HFFc6 (cell line): ENCODE measurements around the gene GRHPR. TPM values are rescaled to one million over a fixed set of nuclear protein-coding genes. Genes with fewer than 3 reads are reported as not detected.

Experiments used
- DNase-seq: peaks from one replicate; pipeline ENCODE4 v3.0.0-alpha.2; 2018
- H3K27ac Mint-ChIP-seq: 2 replicates; pipeline ENCODE4 v1.8.0; 2020; ENCODE audit warnings: mild to moderate bottlenecking, mixed read lengths
- H3K27me3 Mint-ChIP-seq: 2 replicates; pipeline ENCODE4 v1.8.0; 2021; ENCODE audit warnings: mild to moderate bottlenecking, moderate library complexity, mixed read lengths; ENCODE audit not compliant: insufficient read depth
- H3K36me3 Mint-ChIP-seq: 2 replicates; pipeline ENCODE4 v1.8.0; 2021; ENCODE audit warnings: low read depth, mixed read lengths
- H3K4me1 Mint-ChIP-seq: 2 replicates; pipeline ENCODE4 v1.8.0; 2020; ENCODE audit warnings: low read depth, mixed read lengths
- H3K4me3 Mint-ChIP-seq: 2 replicates; pipeline ENCODE4 v1.8.0; 2020; ENCODE audit warnings: mild to moderate bottlenecking, moderate library complexity, mixed read lengths
- H3K9me3 Mint-ChIP-seq: 2 replicates; pipeline ENCODE4 v1.8.0; 2020; ENCODE audit warnings: mild to moderate bottlenecking, mixed read lengths
- total RNA-seq, 6 experiments: library from RNA; stranded (reverse); fragmentation: NEBNext Ultra II Directional; extraction: Animal tissue kit (Norgen Biotek cat#: 25700); gene quantifications; 2 replicates in 1 of 6; 3 replicates in 5 of 6; pipeline ENCODE4 v1.2.3, GENCODE V29; 2021
- TF ChIP-seq, protein P1 (sequence below): fragments of 200-600 bp; sonication (generic); IDR thresholded peaks from 2 replicates; pipeline ENCODE4 v1.5.0; 2021; ENCODE audit warnings: antibody characterized with exemption, mild to moderate bottlenecking

The GRHPR gene
- total RNA-seq, 6 experiments from 2014 or later: 106 to 116 (median 111) TPM

GRCh38 chr9:37378613-37379004 lies 43.9 kb upstream of the GRHPR start:
- Mint-ChIP-seq H3K36me3 (peaks cover 7% of the 10 kb centered on the region; the same call in 1 of the 2 replicates), H3K27me3 (peaks cover 33% of the 10 kb centered on the region), H3K27ac (no peak overlapping the region), H3K4me3 (no peak overlapping the region), H3K4me1 (no peaks in the 10 kb centered on the region), H3K9me3 (peaks cover 5% of the 10 kb centered on the region)
- TF ChIP-seq, protein P1, sequence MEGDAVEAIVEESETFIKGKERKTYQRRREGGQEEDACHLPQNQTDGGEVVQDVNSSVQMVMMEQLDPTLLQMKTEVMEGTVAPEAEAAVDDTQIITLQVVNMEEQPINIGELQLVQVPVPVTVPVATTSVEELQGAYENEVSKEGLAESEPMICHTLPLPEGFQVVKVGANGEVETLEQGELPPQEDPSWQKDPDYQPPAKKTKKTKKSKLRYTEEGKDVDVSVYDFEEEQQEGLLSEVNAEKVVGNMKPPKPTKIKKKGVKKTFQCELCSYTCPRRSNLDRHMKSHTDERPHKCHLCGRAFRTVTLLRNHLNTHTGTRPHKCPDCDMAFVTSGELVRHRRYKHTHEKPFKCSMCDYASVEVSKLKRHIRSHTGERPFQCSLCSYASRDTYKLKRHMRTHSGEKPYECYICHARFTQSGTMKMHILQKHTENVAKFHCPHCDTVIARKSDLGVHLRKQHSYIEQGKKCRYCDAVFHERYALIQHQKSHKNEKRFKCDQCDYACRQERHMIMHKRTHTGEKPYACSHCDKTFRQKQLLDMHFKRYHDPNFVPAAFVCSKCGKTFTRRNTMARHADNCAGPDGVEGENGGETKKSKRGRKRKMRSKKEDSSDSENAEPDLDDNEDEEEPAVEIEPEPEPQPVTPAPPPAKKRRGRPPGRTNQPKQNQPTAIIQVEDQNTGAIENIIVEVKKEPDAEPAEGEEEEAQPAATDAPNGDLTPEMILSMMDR: no peak
- no peak for DNase-seq

- peaks cover 5% of the 10 kb centered on the region for H3K9me3 Mint-ChIP-seq
- peaks cover 7% of the 10 kb centered on the region; the same call in 1 of the 2 replicates for H3K36me3 Mint-ChIP-seq
- H3K4me1 Mint-ChIP-seq: no peaks in the 10 kb centered on the region
- DNase-seq: no peak
- H3K27me3 Mint-ChIP-seq: peaks cover 37% of the 10 kb centered on the region
- H3K27ac Mint-ChIP-seq: no peak overlapping the region
- TF ChIP-seq, protein P1: no peak
- no peak overlapping the region for H3K4me3 Mint-ChIP-seq
Observed at GRCh38 chr9:37379835-37380234, 42.7 kb upstream of the GRHPR start.

DNA sequence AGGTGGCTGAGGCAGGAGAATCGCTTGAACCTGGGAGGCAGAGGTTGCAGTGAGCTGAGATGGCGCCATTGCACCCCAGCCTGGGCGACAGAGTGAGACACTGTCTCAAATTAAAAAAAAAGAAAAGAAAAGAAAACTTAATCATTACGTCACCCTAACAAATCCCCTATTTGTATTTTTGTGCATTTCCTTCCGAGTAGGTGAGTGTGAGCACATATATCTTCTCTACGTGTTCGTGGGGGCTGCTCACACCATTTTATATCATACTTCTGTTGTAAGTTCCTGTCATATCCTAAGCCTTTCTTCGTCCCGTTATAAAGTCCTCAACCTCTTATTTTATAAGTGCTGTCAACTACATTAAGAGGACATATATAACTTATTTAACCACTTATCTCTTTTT lies 41.9 kb upstream of the GRHPR start:
- Mint-ChIP-seq H3K4me1 (no peaks in the 10 kb centered on the region), H3K36me3 (peaks cover 7% of the 10 kb centered on the region; the same call in 1 of the 2 replicates), H3K9me3 (peaks cover 5% of the 10 kb centered on the region), H3K27ac (no peak overlapping the region), H3K4me3 (no peak overlapping the region), H3K27me3 (peaks cover 39% of the 10 kb centered on the region)
- DNase-seq: no peak
- TF ChIP-seq, protein P1: no peak

GRCh38 chr9:37381094-37381741 lies 41.3 kb upstream of the GRHPR start:
- no peak overlapping the region for H3K27ac Mint-ChIP-seq
- peaks cover 40% of the 10 kb centered on the region for H3K27me3 Mint-ChIP-seq
- DNase-seq: no peak
- H3K36me3 Mint-ChIP-seq: peaks cover 7% of the 10 kb centered on the region; the same call in 1 of the 2 replicates
- H3K4me3 Mint-ChIP-seq: no peak overlapping the region
- H3K9me3 Mint-ChIP-seq: peaks cover 5% of the 10 kb centered on the region
- H3K4me1 Mint-ChIP-seq: no peaks in the 10 kb centered on the region
- TF ChIP-seq, protein P1: no peak

DNA sequence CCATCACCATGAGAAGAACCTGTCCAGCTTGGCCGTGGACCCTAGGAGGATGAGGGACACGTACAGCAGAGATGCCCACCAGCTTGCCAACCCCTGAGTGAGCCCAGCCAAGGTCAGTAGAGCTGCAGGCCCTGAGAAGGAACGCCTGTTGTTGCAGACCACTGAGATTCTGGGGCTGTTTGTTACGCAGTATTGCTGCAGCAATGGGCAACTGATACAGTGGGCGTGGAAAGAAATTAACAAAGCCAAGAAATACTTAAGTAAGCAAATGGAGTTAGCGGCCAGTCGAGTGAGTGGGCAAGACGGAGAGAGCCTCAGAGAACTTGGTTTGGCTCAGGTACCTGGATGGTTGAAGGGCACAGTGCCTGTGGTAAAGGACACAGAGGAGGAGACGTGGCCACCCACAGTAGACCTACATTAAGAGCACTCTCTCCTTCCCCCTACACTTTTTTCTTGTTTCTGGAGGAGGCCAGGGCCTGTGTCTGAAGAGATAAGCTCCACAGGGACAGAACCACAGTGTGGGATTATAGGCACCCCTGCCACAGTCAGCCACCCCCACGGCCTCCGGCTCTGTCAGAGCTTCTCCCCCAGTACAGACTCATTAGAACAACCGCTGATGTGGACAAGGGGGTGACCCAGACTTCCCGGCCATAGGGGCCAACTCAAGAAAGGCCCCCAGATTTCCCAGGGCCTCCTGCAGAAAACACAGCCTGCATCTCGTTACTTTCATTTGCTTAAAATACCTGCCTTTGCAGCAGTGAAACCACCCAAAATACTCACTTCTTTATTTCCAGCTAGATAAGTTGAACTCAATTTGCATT lies 40.1 kb upstream of the GRHPR start:
- Mint-ChIP-seq H3K36me3 (peaks cover 7% of the 10 kb centered on the region; the same call in 1 of the 2 replicates), H3K27ac (no peak overlapping the region), H3K4me1 (no peaks in the 10 kb centered on the region), H3K4me3 (no peak overlapping the region), H3K27me3 (peaks cover 36% of the 10 kb centered on the region), H3K9me3 (peaks cover 5% of the 10 kb centered on the region)
- no peak for DNase-seq
- TF ChIP-seq, protein P1: no peak
